Tibial artery (tissue), 4 donors: Measurements from ENCODE around the gene FAM81A.

Experiments used
- DNase-seq, 2 donors: peaks; one replicate each; pipeline ENCODE4 v3.0.0-alpha.2; 2019
- H3K27ac ChIP-seq, 2 donors: fragments of 200-600 bp; sonication (generic) in 1 of 2; 1 replicate in 1 of 2; 2 replicates in 1 of 2; pipeline ENCODE4 v1.5.1; 2018 to 2019; ENCODE audit warnings: mild to moderate bottlenecking in 1 of 2
- H3K27me3 ChIP-seq, 2 donors: fragments of 200-600 bp; sonication (generic) in 1 of 2; one replicate each; pipeline versions ENCODE4 v1.5.1 to v1.6.0; 2016 to 2019
- H3K36me3 ChIP-seq, 3 donors: fragments of 200-600 bp; sonication (generic) in 2 of 3; one replicate each; pipeline ENCODE4 v1.5.1; 2016 to 2019; ENCODE audit warnings: mild to moderate bottlenecking in 2 of 3
- H3K4me1 ChIP-seq, 4 donors: fragments of 200-600 bp; sonication (generic) in 2 of 4; 1 replicate in 3 of 4; 2 replicates in 1 of 4; pipeline ENCODE4 v1.5.1; 2016 to 2019
- H3K4me3 ChIP-seq, 2 donors: fragments of 200-600 bp; sonication (generic) in 1 of 2; 1 replicate in 1 of 2; 2 replicates in 1 of 2; pipeline ENCODE4 v1.5.1; 2018 to 2019; ENCODE audit warnings: mild to moderate bottlenecking in 2 of 2
- H3K9me3 ChIP-seq, 3 donors: fragments of 200-600 bp; sonication (generic) in 1 of 3; one replicate each; pipeline ENCODE4 v1.5.1; 2016 to 2019
- CTCF ChIP-seq, 2 experiments: fragments of 200-600 bp in 1 of 2; fragments of 450-650 bp in 1 of 2; IDR thresholded peaks; one replicate each; pipeline ENCODE4 v1.5.1; 2017 to 2019; ENCODE audit warnings: antibody characterized with exemption in 2 of 2, mild to moderate bottlenecking in 1 of 2, moderate library complexity in 1 of 2
- intact Hi-C: fragments of 100-400 bp; cut with DNase I; formaldehyde crosslinking; loops from one replicate; pipeline ENCODE4 v1.15.0; 2023; ENCODE audit warnings: low total_unique reads

Gene FAM81A

GRCh38 chr15:59432389-59432788 is 5.6 kb upstream of the FAM81A start:
- Histone ChIP-seq H3K9me3 (peaks cover 0 to 6% (median 0%) of the 10 kb centered on the region in 3 donors), H3K4me1 (peaks cover 0 to 8% (median 6%) of the 10 kb centered on the region in 4 donors), H3K27me3 (no peaks in the 10 kb centered on the region), H3K4me3 (no peak overlapping the region), H3K36me3 (no peaks in the 10 kb centered on the region), H3K27ac (no peak overlapping the region)
- intact Hi-C loops: no loop called here
- no peak for TF ChIP-seq CTCF (IDR thresholded peaks at IDR 0.05)
- no peak for DNase-seq

GRCh38 chr15:59434481-59434880 is 3.5 kb upstream of the FAM81A start:
- no peaks in the 10 kb centered on the region for H3K27me3 ChIP-seq

GRCh38 chr15:59436774-59437141 is 1.2 kb upstream of the FAM81A start:
- H3K4me1 ChIP-seq: peaks cover 0 to 19% (median 14%) of the 10 kb centered on the region in 4 donors
- peak overlapping the region; percentile 38 to 53 for H3K27ac ChIP-seq
- H3K36me3 ChIP-seq: no peaks in the 10 kb centered on the region
- no peaks in the 10 kb centered on the region for H3K9me3 ChIP-seq
- DNase-seq: no peak
- peak overlapping the region; percentile 55 to 71 for H3K4me3 ChIP-seq
- TF ChIP-seq CTCF (IDR thresholded peaks at IDR 0.05): no peak
- intact Hi-C loops: no loop called here
- no peaks in the 10 kb centered on the region for H3K27me3 ChIP-seq

More at GRCh38 chr15:59434481-59434880, 3.5 kb upstream of the FAM81A start:
- Histone ChIP-seq H3K27ac (no peak overlapping the region), H3K4me3 (no peak overlapping the region), H3K9me3 (no peaks in the 10 kb centered on the region), H3K36me3 (no peaks in the 10 kb centered on the region), H3K4me1 (peaks cover 0 to 19% (median 14%) of the 10 kb centered on the region in 4 donors)
- no peak for DNase-seq
- intact Hi-C loops: no loop called here
- TF ChIP-seq CTCF (IDR thresholded peaks at IDR 0.05): no peak

- peak overlapping the region; percentile 38 to 53 for H3K27ac ChIP-seq
These were observed 707 bp upstream of the FAM81A start for GRCh38 chr15:59437142-59437816.

GRCh38 chr15:59438625-59439290 is 772 bp downstream of the FAM81A start:
- DNase-seq: peak in 1 of 2 donors; percentile 68
- no peak for TF ChIP-seq CTCF (IDR thresholded peaks at IDR 0.05)

More at GRCh38 chr15:59437142-59437816, 707 bp upstream of the FAM81A start:
- no peaks in the 10 kb centered on the region for H3K36me3 ChIP-seq
- DNase-seq: no peak
- intact Hi-C loops: no loop called here
- no peak for TF ChIP-seq CTCF (IDR thresholded peaks at IDR 0.05)
- peak overlapping the region; percentile 55 to 71 for H3K4me3 ChIP-seq
- H3K4me1 ChIP-seq: peaks cover 0 to 19% (median 14%) of the 10 kb centered on the region in 4 donors
- H3K27me3 ChIP-seq: no peaks in the 10 kb centered on the region
- H3K9me3 ChIP-seq: no peaks in the 10 kb centered on the region

More at GRCh38 chr15:59438625-59439290, 772 bp downstream of the FAM81A start:
- Histone ChIP-seq H3K27me3 (no peaks in the 10 kb centered on the region), H3K4me1 (peaks cover 0 to 19% (median 14%) of the 10 kb centered on the region in 4 donors), H3K9me3 (no peaks in the 10 kb centered on the region), H3K27ac (peak overlapping the region in 1 of 2 donors; percentile 31), H3K4me3 (peak overlapping the region; percentile 55 to 71), H3K36me3 (no peaks in the 10 kb centered on the region)
- intact Hi-C loops: no loop called here
